ENCODE data around the gene PTCHD1.

DNA sequence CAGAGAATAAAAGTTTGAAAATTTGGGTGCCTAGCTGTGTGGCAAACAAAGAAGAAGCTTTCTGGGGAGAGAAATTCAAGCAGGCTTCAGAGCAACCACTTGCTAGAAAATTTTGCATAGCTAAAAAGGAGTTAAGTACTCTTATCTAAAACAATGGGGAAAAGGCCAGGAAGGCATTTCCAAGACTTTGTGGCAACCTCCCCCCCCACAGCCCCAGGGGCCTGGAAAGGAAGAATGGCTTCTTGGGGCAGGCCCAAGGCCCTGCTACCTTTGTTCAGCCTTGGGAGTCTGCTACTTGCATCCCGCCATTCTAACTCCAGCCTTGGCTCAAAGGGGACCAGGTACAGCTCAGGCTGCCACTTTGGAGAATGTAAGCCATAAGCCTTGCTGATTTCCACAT, 102.2 kb downstream of the PTCHD1 start:
- TF ChIP-seq, protein P1, sequence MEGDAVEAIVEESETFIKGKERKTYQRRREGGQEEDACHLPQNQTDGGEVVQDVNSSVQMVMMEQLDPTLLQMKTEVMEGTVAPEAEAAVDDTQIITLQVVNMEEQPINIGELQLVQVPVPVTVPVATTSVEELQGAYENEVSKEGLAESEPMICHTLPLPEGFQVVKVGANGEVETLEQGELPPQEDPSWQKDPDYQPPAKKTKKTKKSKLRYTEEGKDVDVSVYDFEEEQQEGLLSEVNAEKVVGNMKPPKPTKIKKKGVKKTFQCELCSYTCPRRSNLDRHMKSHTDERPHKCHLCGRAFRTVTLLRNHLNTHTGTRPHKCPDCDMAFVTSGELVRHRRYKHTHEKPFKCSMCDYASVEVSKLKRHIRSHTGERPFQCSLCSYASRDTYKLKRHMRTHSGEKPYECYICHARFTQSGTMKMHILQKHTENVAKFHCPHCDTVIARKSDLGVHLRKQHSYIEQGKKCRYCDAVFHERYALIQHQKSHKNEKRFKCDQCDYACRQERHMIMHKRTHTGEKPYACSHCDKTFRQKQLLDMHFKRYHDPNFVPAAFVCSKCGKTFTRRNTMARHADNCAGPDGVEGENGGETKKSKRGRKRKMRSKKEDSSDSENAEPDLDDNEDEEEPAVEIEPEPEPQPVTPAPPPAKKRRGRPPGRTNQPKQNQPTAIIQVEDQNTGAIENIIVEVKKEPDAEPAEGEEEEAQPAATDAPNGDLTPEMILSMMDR (IDR thresholded peaks at IDR 0.05; ENCODE audit: poor library complexity) = no peak
- no peak for TF ChIP-seq EZH2 (IDR thresholded peaks at IDR 0.05; ENCODE audit: borderline replicate concordance)
